ENCODE data around the gene RPL21. TPM values are rescaled to one million over a fixed set of nuclear protein-coding genes. Genes with fewer than 3 reads are reported as not detected.

Gene RPL21
- total and polyA plus RNA-seq, 8 donors: 737 to 1,259 (median 947) TPM

DNA sequence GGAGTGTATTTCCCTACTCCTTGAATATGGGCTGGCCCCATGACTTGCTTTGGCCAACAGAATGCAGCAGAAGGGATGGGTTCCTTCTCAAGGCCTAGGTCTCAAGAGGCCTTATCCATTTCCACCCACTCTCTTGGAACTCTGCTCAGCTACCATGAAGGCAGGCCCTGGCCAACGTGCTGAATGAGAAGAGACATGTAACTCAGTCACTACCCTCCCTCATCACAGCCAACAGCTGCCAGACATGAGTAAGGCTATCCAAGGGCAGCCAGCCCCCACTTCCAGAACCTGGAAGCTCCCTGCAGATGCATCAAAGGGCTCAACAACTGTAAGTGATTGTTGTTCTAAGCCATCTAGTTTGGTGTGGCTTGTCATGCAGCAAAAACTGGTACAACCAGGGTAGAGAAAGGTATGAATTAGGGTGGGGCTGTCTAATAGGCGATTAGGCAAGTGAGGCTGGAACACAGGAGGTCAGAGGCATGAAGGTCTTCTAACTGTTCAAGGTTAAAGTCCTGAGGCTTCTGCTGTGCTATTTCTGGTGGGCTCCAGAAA is 17.8 kb downstream of the RPL21 start:
- Histone ChIP-seq H3K4me1 (peaks cover 17 to 42% of the 10 kb centered on the region in 2 donors), H3K4me3 (no peak overlapping the region), H3K27ac (no peak overlapping the region), H3K9me3 (no peaks in the 10 kb centered on the region), H3K27me3 (no peaks in the 10 kb centered on the region), H3K36me3 (no peaks in the 10 kb centered on the region)
- ATAC-seq: no peak
- no peak for DNase-seq
- TF ChIP-seq, protein P1, sequence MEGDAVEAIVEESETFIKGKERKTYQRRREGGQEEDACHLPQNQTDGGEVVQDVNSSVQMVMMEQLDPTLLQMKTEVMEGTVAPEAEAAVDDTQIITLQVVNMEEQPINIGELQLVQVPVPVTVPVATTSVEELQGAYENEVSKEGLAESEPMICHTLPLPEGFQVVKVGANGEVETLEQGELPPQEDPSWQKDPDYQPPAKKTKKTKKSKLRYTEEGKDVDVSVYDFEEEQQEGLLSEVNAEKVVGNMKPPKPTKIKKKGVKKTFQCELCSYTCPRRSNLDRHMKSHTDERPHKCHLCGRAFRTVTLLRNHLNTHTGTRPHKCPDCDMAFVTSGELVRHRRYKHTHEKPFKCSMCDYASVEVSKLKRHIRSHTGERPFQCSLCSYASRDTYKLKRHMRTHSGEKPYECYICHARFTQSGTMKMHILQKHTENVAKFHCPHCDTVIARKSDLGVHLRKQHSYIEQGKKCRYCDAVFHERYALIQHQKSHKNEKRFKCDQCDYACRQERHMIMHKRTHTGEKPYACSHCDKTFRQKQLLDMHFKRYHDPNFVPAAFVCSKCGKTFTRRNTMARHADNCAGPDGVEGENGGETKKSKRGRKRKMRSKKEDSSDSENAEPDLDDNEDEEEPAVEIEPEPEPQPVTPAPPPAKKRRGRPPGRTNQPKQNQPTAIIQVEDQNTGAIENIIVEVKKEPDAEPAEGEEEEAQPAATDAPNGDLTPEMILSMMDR (IDR thresholded peaks at IDR 0.05): no peak
- intact Hi-C loops (cut with DNase I): no loop called here

DNA sequence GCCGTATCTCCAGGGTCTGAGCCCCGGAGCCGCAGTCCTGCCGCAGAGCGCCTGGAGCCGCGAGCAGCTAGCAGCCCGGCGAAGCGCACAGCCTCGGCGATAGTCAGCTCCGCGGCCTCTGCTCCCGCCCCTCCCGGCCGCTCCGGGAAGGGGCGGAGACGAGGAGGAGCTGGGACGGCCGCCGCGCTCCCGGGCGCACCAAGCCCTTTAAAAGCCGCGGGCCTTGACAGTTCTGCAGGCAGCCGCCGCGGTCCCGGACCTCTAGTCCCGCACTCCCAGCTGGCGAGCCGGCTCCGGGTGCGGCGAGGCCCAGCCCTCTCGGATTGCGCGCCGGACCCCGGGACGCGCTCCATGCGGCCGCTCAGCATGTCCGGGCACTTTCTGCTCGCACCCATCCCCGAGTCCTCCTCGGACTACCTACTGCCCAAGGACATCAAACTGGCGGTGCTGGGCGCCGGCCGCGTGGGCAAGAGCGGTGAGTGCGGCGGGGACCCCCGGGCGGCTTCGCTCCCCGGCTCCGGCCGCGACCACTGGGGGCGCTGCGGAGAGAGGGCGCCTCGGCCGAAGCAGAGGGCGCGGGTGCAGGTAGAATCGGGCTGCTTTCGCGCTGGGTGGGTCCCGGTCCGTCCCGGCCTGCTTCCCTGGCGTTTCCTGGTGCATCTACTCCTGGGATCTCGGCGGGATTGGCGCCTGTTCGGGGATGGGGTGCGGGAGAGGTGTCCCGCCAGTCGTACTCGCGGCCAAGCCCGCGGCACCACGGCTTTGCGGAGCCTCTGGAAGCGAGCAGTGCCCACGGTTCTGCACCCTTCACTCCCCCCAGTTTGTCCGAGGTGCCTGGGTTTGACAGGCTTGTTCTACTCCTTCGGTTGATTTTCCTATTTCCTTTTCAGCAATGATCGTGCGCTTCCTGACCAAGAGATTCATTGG is 19.5 kb downstream of the RPL21 start, which contains the start of gene RASL11A:
Gene RASL11A (plus strand): TSS at position 237 of the 927 bp plus-strand sequence. CDS start 115 bp downstream, at position 352.
- Histone ChIP-seq H3K36me3 (no peaks in the 10 kb centered on the region), H3K27me3 (no peaks in the 10 kb centered on the region), H3K27ac (peak within 1 kb of the TSS; percentile 86 to 96), H3K4me3 (peak within 1 kb of the TSS; percentile 77 to 84), H3K4me1 (peaks cover 17 to 36% of the 10 kb centered on the region in 2 donors), H3K9me3 (no peaks in the 10 kb centered on the region)
- ATAC-seq (peak; percentile 95), DNase-seq (peak; percentile 73 to 96 (median 86))
- TF ChIP-seq, protein P1 (IDR thresholded peaks at IDR 0.05): peak; percentile 93 to 96
- intact Hi-C loops (cut with DNase I): no loop called here

DNA sequence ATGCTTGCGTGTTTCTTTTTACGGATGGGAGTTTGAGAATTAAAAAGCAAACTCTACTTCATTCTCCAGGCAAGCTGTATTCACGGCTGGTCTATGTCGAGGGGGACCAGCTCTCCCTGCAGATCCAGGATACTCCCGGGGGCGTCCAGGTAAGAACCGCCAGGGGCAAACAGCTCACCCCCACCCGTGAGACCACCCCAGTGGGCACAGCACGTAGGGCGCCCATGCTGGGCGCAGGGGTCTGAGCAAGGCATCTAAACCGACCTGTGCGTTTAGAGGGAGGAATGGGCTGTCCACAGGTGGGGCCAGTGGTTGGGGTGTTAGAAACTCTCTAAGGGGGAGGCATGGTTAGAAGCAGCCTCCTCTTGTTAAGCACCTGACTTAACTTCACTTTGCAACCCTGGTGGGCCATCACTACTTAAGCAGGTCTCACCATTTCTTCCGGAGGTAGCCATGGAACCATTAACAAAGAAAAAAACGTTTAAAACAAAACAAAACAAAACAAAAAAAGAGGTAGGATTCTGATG is 20.3 kb downstream of the RPL21 start:
- Histone ChIP-seq H3K36me3 (no peaks in the 10 kb centered on the region), H3K9me3 (no peaks in the 10 kb centered on the region), H3K27ac (peak overlapping the region; percentile 86 to 96), H3K27me3 (no peaks in the 10 kb centered on the region), H3K4me3 (peak overlapping the region; percentile 77 to 84), H3K4me1 (peaks cover 17 to 30% of the 10 kb centered on the region in 2 donors)
- TF ChIP-seq, protein P1 (IDR thresholded peaks at IDR 0.05): no peak
- intact Hi-C loops (cut with DNase I): no loop called here
- ATAC-seq: no peak
- no peak for DNase-seq

DNA sequence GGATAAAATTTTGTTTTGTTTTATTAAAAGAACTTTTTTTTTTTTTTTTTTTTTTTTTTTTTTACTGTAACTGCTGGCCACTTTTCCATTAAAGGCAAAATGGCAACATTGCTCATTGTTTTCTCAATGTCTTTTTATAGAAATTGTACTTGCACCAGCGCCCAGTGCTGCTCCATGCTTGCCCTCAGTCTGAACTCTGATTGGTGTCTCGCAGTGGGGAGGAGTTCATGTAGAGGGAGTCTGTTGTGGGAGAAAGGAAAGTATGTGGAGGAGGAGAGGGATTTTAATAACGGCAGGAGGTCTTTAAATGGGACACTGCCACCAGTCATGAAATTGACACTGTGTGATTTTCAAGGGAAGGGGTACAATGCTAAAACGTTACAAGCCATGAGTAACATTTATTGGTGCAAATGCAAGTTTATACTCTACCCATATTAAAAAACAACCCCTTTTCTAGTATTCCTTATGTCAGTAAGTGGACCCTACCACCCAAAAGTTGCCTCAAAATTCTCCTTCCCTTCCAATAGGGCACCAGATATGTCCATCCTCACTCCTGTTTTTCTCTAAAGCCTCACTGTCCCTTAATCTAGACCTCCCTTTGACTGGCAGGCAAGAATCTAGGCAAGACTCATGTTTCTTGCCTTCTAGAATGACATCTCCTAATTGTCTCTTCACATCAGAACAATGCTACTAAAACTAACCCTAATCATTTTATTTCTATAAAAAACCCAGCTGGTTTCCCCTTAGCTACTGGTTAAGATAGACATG is 22.5 kb downstream of the RPL21 start:
- H3K27ac ChIP-seq: no peak overlapping the region
- intact Hi-C loops (cut with DNase I): no loop called here
- H3K27me3 ChIP-seq: no peaks in the 10 kb centered on the region
- H3K9me3 ChIP-seq: no peaks in the 10 kb centered on the region
- ATAC-seq (no peak), DNase-seq (no peak)
- no peak overlapping the region for H3K4me3 ChIP-seq
- peaks cover 9 to 16% of the 10 kb centered on the region in 2 donors for H3K4me1 ChIP-seq
- no peaks in the 10 kb centered on the region for H3K36me3 ChIP-seq
- TF ChIP-seq, protein P1 (IDR thresholded peaks at IDR 0.05): no peak
